H1 (cell line): Measurements from ENCODE around the gene OR2L8. TPM values are rescaled to one million over a fixed set of nuclear protein-coding genes. Genes with fewer than 3 reads are reported as not detected.

ENCODE experiments used
- TAF7 ChIP-seq: optimal IDR thresholded peaks from 2 replicates; pipeline ENCODE3; 2011; ENCODE audit warnings: low read depth, mild to moderate bottlenecking, inconsistent platforms, low read length, moderate library complexity, borderline replicate concordance
- polyA plus RNA-seq, 7 experiments: library from polyadenylated mRNA; depleted of rRNA in 3 of 7; stranded (reverse) in 5 of 7; unstranded in 2 of 7; fragments of >200 nt in 5 of 7; fragments of 200-250 nt in 2 of 7; gene quantifications; 1 replicate in 5 of 7; 2 replicates in 1 of 7; 4 replicates in 1 of 7; pipeline versions ENCODE4 v1.2.1 to v1.2.3, GENCODE V29; 2011 to 2013; ENCODE audit warnings: missing spikeins in 2 of 7, mixed read lengths in 2 of 7
- total RNA-seq: library from RNA; stranded (reverse); fragmentation: NEBNext Ultra II Directional; extraction: Animal tissue kit (Norgen Biotek cat#: 25700); gene quantifications from 2 replicates; pipeline ENCODE4 v1.2.1, GENCODE V29; 2021

OR2L8 gene
- total and polyA plus RNA-seq, 2 of the 8 experiments (the other 6 are each of a cell fraction or from before 2014, with no cell fraction given): not detected

DNA sequence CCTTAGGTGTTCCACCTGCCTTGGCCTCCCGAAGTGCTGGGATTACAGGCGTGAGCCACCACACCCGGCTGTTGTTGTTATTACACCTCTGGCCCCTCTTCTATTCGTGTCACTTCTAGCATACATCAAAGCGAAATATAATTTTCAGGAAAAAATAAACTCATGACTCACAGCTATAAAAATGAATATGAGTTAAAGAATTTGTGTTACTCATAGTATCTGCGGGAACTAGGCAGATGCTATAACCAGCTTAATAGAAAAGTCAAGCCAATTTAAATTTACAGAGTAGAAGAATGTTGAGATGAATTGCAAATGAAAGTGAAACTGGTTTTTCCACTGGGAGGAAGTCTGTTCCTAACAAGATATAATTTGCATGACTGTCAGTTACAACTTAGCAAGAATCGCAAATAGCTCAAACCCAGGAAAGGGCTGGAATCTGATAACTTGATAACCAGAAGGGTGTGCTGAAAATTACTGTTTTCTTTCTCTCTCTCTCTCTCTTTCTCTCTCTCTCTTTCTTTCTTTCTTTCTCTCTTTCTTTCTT, 42.1 kb upstream of the OR2L8 start (continued):
- TF ChIP-seq TAF7: no peak
